ENCODE data around the gene KREMEN1. TPM values are rescaled to one million over a fixed set of nuclear protein-coding genes. Genes with fewer than 3 reads are reported as not detected.

Gene KREMEN1
- total RNA-seq, 1 experiment from 2014 or later = 31.9 TPM

DNA sequence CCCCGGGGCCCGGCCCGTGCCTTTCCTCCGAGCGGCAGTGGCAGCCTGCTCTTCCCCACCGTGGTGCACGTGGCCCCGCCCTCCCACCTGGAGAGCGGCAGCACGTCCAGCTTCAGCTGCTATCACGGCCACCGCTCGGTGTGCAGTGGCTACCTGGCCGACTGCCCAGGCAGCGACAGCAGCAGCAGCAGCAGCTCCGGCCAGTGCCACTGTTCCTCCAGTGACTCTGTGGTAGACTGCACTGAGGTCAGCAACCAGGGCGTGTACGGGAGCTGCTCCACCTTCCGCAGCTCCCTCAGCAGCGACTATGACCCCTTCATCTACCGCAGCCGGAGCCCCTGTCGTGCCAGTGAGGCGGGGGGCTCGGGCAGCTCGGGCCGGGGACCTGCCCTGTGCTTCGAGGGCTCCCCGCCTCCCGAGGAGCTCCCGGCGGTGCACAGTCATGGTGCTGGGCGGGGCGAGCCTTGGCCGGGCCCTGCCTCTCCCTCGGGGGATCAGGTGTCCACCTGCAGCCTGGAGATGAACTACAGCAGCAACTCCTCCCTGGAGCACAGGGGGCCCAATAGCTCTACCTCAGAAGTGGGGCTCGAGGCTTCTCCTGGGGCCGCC is 23.1 kb upstream of the KREMEN1 start:
- peaks cover 5 to 22% of the 10 kb centered on the region in 2 experiments; a peak in 3 of 4 replicates for H3K36me3 ChIP-seq (ENCODE audit: control insufficient read depth in 1 of 2, insufficient read depth in 2 of 2, low read length in 2 of 2)
- no peak overlapping the region for H2AFZ ChIP-seq (ENCODE audit: low read depth, low read length, poor library complexity, severe bottlenecking)
- no peak overlapping the region for H3K4me3 ChIP-seq (replicated peaks in 1 of 2; ENCODE audit: low read depth in 1 of 2, low read length in 2 of 2)
- TF ChIP-seq, protein P1, sequence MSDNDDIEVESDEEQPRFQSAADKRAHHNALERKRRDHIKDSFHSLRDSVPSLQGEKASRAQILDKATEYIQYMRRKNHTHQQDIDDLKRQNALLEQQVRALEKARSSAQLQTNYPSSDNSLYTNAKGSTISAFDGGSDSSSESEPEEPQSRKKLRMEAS (IDR thresholded peaks at IDR 0.05) = no peak
- no peak for TF ChIP-seq EZH2phosphoT487 (IDR thresholded peaks at IDR 0.05; ENCODE audit: borderline replicate concordance)
- no peak for TF ChIP-seq SP1 (IDR thresholded peaks at IDR 0.05; ENCODE audit: low read depth)
- TF ChIP-seq POLR2A (IDR thresholded peaks at IDR 0.05; ENCODE audit: borderline replicate concordance, extremely low read depth, insufficient read depth, insufficient read length) = no peak
- H3K27ac ChIP-seq (ENCODE audit: low read depth, low read length) = no peak overlapping the region
- H3K27me3 ChIP-seq (ENCODE audit: insufficient read depth, low read length) = no peaks in the 10 kb centered on the region
- no peaks in the 10 kb centered on the region for H4K20me1 ChIP-seq (ENCODE audit: insufficient read depth)
- ATAC-seq (no peak), DNase-seq (ENCODE audit: low read depth, low spot score) (no peak)
- ChIA-PET CTCF (interaction anchor here (1.1 kb wide), 1 partner anchor 9 kb away, joined by 3 read pairs; no protein-coding TSS in a partner anchor), RAD21 (ENCODE audit: low non-redundant PET in 1 of 2, low total read pairs in 2 of 2, uncharacterized antibody in 2 of 2, unreplicated experiment in 2 of 2) (no interaction called here), POLR2A (no interaction called here)
- H3K9ac ChIP-seq (ENCODE audit: low read length) = no peak overlapping the region
- BruUV-seq (replicated peaks) = no TSS peak
- no peaks in the 10 kb centered on the region for H3K79me2 ChIP-seq (ENCODE audit: insufficient read depth, low read length)
- H3K9me3 ChIP-seq (ENCODE audit: control insufficient read depth in 1 of 2, insufficient read depth in 1 of 2, low read depth in 1 of 2, low read length in 2 of 2) = no peaks in the 10 kb centered on the region
- H3K9me2 ChIP-seq (ENCODE audit: insufficient read depth) = no peaks in the 10 kb centered on the region
- H3K4me1 ChIP-seq (ENCODE audit: control insufficient read depth in 1 of 2, insufficient read depth in 2 of 2, low read length in 2 of 2) = no peaks in the 10 kb centered on the region
- no peak overlapping the region for H3K4me2 ChIP-seq (ENCODE audit: low read length)
- intact Hi-C loops (cut with micrococcal nuclease) = loop anchor here (10.0 kb wide), 1 partner anchor 195 kb away; no protein-coding TSS in a partner anchor

DNA sequence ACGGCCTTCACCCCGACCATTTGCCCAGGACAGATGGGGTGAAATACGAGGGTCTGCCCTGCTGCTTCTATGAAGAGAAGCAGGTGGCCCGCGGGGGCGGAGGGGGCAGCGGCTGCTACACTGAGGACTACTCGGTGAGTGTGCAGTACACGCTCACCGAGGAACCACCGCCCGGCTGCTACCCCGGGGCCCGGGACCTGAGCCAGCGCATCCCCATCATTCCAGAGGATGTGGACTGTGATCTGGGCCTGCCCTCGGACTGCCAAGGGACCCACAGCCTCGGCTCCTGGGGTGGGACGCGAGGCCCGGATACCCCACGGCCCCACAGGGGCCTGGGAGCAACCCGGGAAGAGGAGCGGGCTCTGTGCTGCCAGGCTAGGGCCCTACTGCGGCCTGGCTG is 22.4 kb upstream of the KREMEN1 start:
- CTCF ChIA-PET = no interaction called here
- no TSS peak for BruUV-seq (replicated peaks)
- DNase-seq (ENCODE audit: low read depth, low spot score) (no peak), ATAC-seq (no peak)
- no peaks in the 10 kb centered on the region for H3K27me3 ChIP-seq (ENCODE audit: insufficient read depth, low read length)
- H3K9me3 ChIP-seq (ENCODE audit: control insufficient read depth in 1 of 2, insufficient read depth in 1 of 2, low read depth in 1 of 2, low read length in 2 of 2) = no peaks in the 10 kb centered on the region
- no peaks in the 10 kb centered on the region for H3K4me1 ChIP-seq (ENCODE audit: control insufficient read depth in 1 of 2, insufficient read depth in 2 of 2, low read length in 2 of 2)
- no peaks in the 10 kb centered on the region for H4K20me1 ChIP-seq (ENCODE audit: insufficient read depth)
- no peaks in the 10 kb centered on the region for H3K9me2 ChIP-seq (ENCODE audit: insufficient read depth)
- H3K4me3 ChIP-seq (replicated peaks in 1 of 2; ENCODE audit: low read depth in 1 of 2, low read length in 2 of 2) = no peak overlapping the region
- RAD21 ChIA-PET (ENCODE audit: low non-redundant PET in 1 of 2, low total read pairs in 2 of 2, uncharacterized antibody in 2 of 2, unreplicated experiment in 2 of 2) = no interaction called here
- H3K27ac ChIP-seq (ENCODE audit: low read depth, low read length) = no peak overlapping the region
- POLR2A ChIA-PET = no interaction called here
- H3K36me3 ChIP-seq (ENCODE audit: control insufficient read depth in 1 of 2, insufficient read depth in 2 of 2, low read length in 2 of 2) = peaks cover 5 to 22% of the 10 kb centered on the region in 2 experiments; a peak in 2 of 4 replicates
- no peak overlapping the region for H2AFZ ChIP-seq (ENCODE audit: low read depth, low read length, poor library complexity, severe bottlenecking)
- H3K9ac ChIP-seq (ENCODE audit: low read length) = no peak overlapping the region
- H3K79me2 ChIP-seq (ENCODE audit: insufficient read depth, low read length) = no peaks in the 10 kb centered on the region
- intact Hi-C loops (cut with micrococcal nuclease) = no loop called here
- no peak overlapping the region for H3K4me2 ChIP-seq (ENCODE audit: low read length)
- TF ChIP-seq EZH2phosphoT487 (IDR thresholded peaks at IDR 0.05; ENCODE audit: borderline replicate concordance) = no peak
- TF ChIP-seq, protein P2, sequence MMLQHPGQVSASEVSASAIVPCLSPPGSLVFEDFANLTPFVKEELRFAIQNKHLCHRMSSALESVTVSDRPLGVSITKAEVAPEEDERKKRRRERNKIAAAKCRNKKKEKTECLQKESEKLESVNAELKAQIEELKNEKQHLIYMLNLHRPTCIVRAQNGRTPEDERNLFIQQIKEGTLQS (IDR thresholded peaks at IDR 0.05) = no peak
- TF ChIP-seq ZNF274 (IDR thresholded peaks at IDR 0.05; ENCODE audit: low read depth, low read length) = no peak
- TF ChIP-seq SIN3A (IDR thresholded peaks at IDR 0.05; ENCODE audit: low read depth) = no peak
- TF ChIP-seq FOSL1 (IDR thresholded peaks at IDR 0.05; ENCODE audit: low read depth) = no peak
- TF ChIP-seq EZH2 (IDR thresholded peaks at IDR 0.05) = no peak
- TF ChIP-seq, protein P3, sequence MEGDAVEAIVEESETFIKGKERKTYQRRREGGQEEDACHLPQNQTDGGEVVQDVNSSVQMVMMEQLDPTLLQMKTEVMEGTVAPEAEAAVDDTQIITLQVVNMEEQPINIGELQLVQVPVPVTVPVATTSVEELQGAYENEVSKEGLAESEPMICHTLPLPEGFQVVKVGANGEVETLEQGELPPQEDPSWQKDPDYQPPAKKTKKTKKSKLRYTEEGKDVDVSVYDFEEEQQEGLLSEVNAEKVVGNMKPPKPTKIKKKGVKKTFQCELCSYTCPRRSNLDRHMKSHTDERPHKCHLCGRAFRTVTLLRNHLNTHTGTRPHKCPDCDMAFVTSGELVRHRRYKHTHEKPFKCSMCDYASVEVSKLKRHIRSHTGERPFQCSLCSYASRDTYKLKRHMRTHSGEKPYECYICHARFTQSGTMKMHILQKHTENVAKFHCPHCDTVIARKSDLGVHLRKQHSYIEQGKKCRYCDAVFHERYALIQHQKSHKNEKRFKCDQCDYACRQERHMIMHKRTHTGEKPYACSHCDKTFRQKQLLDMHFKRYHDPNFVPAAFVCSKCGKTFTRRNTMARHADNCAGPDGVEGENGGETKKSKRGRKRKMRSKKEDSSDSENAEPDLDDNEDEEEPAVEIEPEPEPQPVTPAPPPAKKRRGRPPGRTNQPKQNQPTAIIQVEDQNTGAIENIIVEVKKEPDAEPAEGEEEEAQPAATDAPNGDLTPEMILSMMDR (IDR thresholded peaks at IDR 0.05 in 2 of 3, conservative IDR thresholded peaks at IDR 0.05 in 1 of 3; ENCODE audit: borderline replicate concordance in 1 of 3, insufficient read depth in 1 of 3, low read depth in 2 of 3, low read length in 2 of 3) = no peak
- TF ChIP-seq, protein P4, sequence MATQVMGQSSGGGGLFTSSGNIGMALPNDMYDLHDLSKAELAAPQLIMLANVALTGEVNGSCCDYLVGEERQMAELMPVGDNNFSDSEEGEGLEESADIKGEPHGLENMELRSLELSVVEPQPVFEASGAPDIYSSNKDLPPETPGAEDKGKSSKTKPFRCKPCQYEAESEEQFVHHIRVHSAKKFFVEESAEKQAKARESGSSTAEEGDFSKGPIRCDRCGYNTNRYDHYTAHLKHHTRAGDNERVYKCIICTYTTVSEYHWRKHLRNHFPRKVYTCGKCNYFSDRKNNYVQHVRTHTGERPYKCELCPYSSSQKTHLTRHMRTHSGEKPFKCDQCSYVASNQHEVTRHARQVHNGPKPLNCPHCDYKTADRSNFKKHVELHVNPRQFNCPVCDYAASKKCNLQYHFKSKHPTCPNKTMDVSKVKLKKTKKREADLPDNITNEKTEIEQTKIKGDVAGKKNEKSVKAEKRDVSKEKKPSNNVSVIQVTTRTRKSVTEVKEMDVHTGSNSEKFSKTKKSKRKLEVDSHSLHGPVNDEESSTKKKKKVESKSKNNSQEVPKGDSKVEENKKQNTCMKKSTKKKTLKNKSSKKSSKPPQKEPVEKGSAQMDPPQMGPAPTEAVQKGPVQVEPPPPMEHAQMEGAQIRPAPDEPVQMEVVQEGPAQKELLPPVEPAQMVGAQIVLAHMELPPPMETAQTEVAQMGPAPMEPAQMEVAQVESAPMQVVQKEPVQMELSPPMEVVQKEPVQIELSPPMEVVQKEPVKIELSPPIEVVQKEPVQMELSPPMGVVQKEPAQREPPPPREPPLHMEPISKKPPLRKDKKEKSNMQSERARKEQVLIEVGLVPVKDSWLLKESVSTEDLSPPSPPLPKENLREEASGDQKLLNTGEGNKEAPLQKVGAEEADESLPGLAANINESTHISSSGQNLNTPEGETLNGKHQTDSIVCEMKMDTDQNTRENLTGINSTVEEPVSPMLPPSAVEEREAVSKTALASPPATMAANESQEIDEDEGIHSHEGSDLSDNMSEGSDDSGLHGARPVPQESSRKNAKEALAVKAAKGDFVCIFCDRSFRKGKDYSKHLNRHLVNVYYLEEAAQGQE (IDR thresholded peaks at IDR 0.05; ENCODE audit: low read depth) = no peak
- TF ChIP-seq SP1 (IDR thresholded peaks at IDR 0.05; ENCODE audit: low read depth) = no peak
- no peak for TF ChIP-seq JUND (IDR thresholded peaks at IDR 0.05)
- no peak for TF ChIP-seq POLR2A (IDR thresholded peaks at IDR 0.05; ENCODE audit: borderline replicate concordance, extremely low read depth, insufficient read depth, insufficient read length)
- TF ChIP-seq ZFX (IDR thresholded peaks at IDR 0.05) = no peak
- no peak for TF ChIP-seq EGR1 (IDR thresholded peaks at IDR 0.05; ENCODE audit: low read depth)
- TF ChIP-seq, protein P1 (IDR thresholded peaks at IDR 0.05) = no peak
